Sigmoid colon (tissue), 7 donors: ENCODE results near the gene CTNNBL1. TPM values are rescaled to one million over a fixed set of nuclear protein-coding genes. Genes with fewer than 3 reads are reported as not detected.

ENCODE experiments used
- DNase-seq: peaks from one replicate; pipeline ENCODE4 v3.0.0-alpha.2; 2019
- H3K27ac ChIP-seq, 4 donors: fragments of 200-600 bp; sonication (generic); one replicate each; pipeline ENCODE4 v1.5.1; 2016 to 2019; ENCODE audit warnings: mild to moderate bottlenecking in 1 of 4
- H3K27me3 ChIP-seq, 3 donors: fragments of 200-600 bp; sonication (generic); one replicate each; pipeline ENCODE4 v1.5.1; 2019; ENCODE audit warnings: mild to moderate bottlenecking in 1 of 3
- H3K36me3 ChIP-seq, 4 donors: fragments of 200-600 bp; sonication (generic); one replicate each; pipeline ENCODE4 v1.5.1; 2016 to 2019
- H3K4me1 ChIP-seq, 4 donors: fragments of 200-600 bp; sonication (generic); one replicate each; pipeline ENCODE4 v1.5.1; 2017 to 2019
- H3K4me3 ChIP-seq, 4 donors: fragments of 200-600 bp; sonication (generic); one replicate each; pipeline ENCODE4 v1.5.1; 2017 to 2019; ENCODE audit warnings: mild to moderate bottlenecking in 2 of 4, moderate library complexity in 1 of 4
- H3K9me3 ChIP-seq, 4 donors: fragments of 200-600 bp in 3 of 4; sonication (generic) in 3 of 4; one replicate each; pipeline versions ENCODE4 v1.5.1 to v1.6.1; 2013 to 2019
- EP300 ChIP-seq, 4 donors: sonication (generic); formaldehyde crosslinking; IDR thresholded peaks; one replicate each; pipeline ENCODE4 v1.6.1; 2017; ENCODE audit warnings: antibody characterized with exemption in 4 of 4
- POLR2A ChIP-seq, 2 donors: fragments of 450-650 bp; IDR thresholded peaks; one replicate each; pipeline ENCODE4 v1.6.1; 2016; ENCODE audit warnings: antibody characterized with exemption in 2 of 2, mild to moderate bottlenecking in 2 of 2, moderate library complexity in 2 of 2
- POLR2AphosphoS5 ChIP-seq, 4 donors: sonication (generic); formaldehyde crosslinking; IDR thresholded peaks; one replicate each; pipeline ENCODE4 v1.6.1; 2017; ENCODE audit warnings: antibody characterized with exemption in 4 of 4
- WGBS, 2 donors: extraction: QIAGEN DNeasy Blood & Tissue Kit; methylation state at CpG; one replicate each; pipeline ENCODE4 v1.1.7; 2013; 5-methylcytosine and 5-hydroxymethylcytosine counted together
- intact Hi-C: fragments of 100-400 bp; cut with DNase I; formaldehyde crosslinking; loops from one replicate; pipeline ENCODE4 v1.15.1; 2023
- polyA plus RNA-seq, 3 donors: library from polyadenylated mRNA; stranded (reverse); fragments of 200-250 nt; gene quantifications; one replicate each; pipeline ENCODE4 v1.2.3, GENCODE V29; 2013
- total RNA-seq, 4 donors: library from RNA; depleted of rRNA; stranded (reverse); fragments of >200 nt; gene quantifications; one replicate each; pipeline ENCODE4 v1.1.0, GENCODE V29; 2016
- TF ChIP-seq, protein P1 (sequence below), 4 experiments: fragments of 450-650 bp in 3 of 4; fragments of 200-600 bp in 1 of 4; IDR thresholded peaks; one replicate each; pipeline ENCODE4 v1.5.1; 2016 to 2019; ENCODE audit warnings: antibody characterized with exemption in 4 of 4, mild to moderate bottlenecking in 3 of 4, moderate library complexity in 2 of 4
- donor health status: healthy with polysubstance abuse.
- donor health status: Bipolar disorder and iron deficiency.
- donor health status: healthy.

Gene CTNNBL1
- total and polyA plus RNA-seq, 7 donors = 27.3 to 47.9 (median 34.8) TPM

DNA sequence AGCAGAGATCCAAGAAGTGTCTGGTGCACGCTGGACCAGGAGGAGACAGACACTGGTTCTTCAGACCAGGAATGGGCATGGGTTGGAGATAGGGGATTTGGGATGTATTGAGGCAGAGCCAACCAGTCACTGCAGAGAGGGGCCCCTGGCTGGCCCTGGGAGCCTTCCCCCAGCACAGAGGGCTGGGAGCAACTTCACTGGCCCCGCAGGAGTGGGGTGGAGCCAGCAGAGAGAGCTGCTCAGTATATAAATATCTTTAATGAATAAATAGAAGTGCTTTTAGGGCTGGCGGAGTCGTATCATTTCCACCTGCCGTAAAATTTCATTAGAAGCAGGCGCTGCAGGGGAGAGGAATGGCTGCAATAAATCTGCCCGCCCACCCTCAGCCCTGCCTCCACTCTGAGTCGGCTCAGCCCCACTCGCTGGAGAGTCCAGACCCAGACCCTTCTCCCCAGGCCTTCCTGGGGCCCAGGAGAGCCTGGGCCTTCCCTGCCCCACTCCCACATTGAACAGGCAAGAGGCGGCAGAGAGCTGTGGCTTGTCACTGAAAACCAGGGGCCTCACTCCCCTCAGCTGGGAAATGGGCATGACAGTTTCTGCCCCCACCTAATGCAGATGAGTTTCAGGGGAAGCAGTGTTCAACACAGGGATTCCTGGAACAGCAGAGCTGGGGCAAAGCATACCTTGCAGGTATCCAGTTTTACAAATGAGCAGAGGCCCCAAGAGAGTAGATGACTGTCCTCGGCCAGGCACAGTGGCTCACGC lies 185.2 kb downstream of the CTNNBL1 start:
- Histone ChIP-seq H3K9me3 (no peaks in the 10 kb centered on the region), H3K27ac (no peak overlapping the region), H3K36me3 (peaks cover 0 to 8% (median under 1%) of the 10 kb centered on the region in 4 donors), H3K4me3 (no peak overlapping the region), H3K27me3 (no peaks in the 10 kb centered on the region), H3K4me1 (peaks cover 0 to 8% (median 4%) of the 10 kb centered on the region in 4 donors)
- no peak for DNase-seq
- intact Hi-C loops = no loop called here
- 50 to 73% methylated on average over 12 of the region's 12 CpGs for WGBS, 2 donors
- TF ChIP-seq POLR2A (IDR thresholded peaks at IDR 0.05) (no peak), EP300 (IDR thresholded peaks at IDR 0.05) (no peak), POLR2AphosphoS5 (IDR thresholded peaks at IDR 0.05) (no peak)
- TF ChIP-seq, protein P1, sequence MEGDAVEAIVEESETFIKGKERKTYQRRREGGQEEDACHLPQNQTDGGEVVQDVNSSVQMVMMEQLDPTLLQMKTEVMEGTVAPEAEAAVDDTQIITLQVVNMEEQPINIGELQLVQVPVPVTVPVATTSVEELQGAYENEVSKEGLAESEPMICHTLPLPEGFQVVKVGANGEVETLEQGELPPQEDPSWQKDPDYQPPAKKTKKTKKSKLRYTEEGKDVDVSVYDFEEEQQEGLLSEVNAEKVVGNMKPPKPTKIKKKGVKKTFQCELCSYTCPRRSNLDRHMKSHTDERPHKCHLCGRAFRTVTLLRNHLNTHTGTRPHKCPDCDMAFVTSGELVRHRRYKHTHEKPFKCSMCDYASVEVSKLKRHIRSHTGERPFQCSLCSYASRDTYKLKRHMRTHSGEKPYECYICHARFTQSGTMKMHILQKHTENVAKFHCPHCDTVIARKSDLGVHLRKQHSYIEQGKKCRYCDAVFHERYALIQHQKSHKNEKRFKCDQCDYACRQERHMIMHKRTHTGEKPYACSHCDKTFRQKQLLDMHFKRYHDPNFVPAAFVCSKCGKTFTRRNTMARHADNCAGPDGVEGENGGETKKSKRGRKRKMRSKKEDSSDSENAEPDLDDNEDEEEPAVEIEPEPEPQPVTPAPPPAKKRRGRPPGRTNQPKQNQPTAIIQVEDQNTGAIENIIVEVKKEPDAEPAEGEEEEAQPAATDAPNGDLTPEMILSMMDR (IDR thresholded peaks at IDR 0.05) = no peak

DNA sequence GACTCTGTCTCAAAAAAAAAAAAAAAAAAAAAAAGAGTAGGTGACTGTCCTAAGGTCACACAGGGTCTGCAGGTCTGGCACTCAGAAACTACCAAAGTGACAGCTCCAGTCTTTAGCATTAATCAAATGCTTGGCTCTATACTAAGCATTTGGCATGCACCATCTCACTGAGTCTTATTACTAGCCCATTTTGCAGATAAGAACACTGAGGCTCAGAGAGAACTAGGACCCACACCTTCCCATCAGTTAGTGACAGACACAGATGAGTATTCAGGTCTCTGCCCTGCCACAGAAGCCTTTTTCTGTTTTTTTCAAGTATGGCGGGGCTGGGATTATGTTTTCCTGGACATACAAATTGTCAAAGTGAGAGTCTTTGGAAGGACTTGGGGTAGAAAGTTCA lies 186.0 kb downstream of the CTNNBL1 start:
- H3K4me3 ChIP-seq = no peak overlapping the region
- H3K36me3 ChIP-seq = no peaks in the 10 kb centered on the region
- peaks cover 0 to 8% (median 4%) of the 10 kb centered on the region in 4 donors for H3K4me1 ChIP-seq
- intact Hi-C loops = no loop called here
- H3K27me3 ChIP-seq = no peaks in the 10 kb centered on the region
- H3K9me3 ChIP-seq = no peaks in the 10 kb centered on the region
- WGBS, 2 donors = 86 to 92% methylated on average over 1 of the region's 1 CpG
- H3K27ac ChIP-seq = no peak overlapping the region
- TF ChIP-seq, protein P1 (IDR thresholded peaks at IDR 0.05) = no peak
- TF ChIP-seq POLR2A (IDR thresholded peaks at IDR 0.05) = no peak
- no peak for TF ChIP-seq EP300 (IDR thresholded peaks at IDR 0.05)
- no peak for TF ChIP-seq POLR2AphosphoS5 (IDR thresholded peaks at IDR 0.05)
- DNase-seq = no peak

DNA sequence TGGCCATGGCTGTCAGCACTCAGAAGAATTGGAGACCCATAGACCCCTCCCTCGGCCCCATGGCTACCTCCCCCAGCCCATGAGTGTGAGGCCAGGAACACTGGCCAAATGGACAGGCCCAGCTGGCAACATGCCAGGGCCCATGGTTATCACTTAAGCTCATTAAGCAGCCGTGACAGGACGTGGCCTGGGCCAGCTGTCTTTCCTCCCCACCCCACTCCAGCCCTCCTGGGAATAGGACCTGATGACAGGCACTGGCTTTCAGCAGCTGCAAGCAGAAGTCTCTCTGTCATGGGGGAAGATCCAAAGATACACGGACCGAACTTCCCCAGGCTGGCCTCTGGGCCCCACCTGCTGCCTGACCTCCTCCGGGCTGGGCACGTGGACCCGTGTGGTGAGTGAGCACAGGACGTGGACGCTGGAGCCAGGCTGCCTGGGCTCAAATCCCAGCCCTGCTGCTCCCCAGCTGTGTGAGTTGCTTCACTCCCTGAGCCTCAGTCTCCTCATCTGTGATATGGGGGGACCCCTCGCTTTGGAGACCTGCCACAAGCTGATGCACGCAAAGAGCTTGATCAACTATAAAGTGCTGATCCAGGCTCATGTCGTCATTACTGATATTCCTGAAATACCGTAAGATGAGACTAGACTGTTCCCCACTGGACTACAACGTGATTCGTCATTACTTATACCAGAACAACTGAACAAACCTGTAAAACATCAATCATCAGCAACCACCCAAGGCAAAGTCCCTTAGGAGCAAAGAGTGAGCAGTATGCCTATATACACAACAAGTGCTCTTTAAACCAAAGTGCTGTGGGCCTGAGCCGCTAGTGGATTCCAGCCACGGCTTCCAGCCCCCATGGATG lies 187.1 kb downstream of the CTNNBL1 start:
- Histone ChIP-seq H3K36me3 (no peaks in the 10 kb centered on the region), H3K4me1 (peaks cover 0 to 8% (median 4%) of the 10 kb centered on the region in 4 donors), H3K9me3 (no peaks in the 10 kb centered on the region), H3K4me3 (no peak overlapping the region), H3K27me3 (no peaks in the 10 kb centered on the region), H3K27ac (no peak overlapping the region)
- intact Hi-C loops = no loop called here
- no peak for TF ChIP-seq EP300 (IDR thresholded peaks at IDR 0.05)
- no peak for TF ChIP-seq POLR2A (IDR thresholded peaks at IDR 0.05)
- TF ChIP-seq, protein P1 (IDR thresholded peaks at IDR 0.05) = no peak
- TF ChIP-seq POLR2AphosphoS5 (IDR thresholded peaks at IDR 0.05) = no peak
- 50 to 64% methylated on average over 18 of the region's 18 CpGs for WGBS, 2 donors
- peak; percentile 75 for DNase-seq

DNA sequence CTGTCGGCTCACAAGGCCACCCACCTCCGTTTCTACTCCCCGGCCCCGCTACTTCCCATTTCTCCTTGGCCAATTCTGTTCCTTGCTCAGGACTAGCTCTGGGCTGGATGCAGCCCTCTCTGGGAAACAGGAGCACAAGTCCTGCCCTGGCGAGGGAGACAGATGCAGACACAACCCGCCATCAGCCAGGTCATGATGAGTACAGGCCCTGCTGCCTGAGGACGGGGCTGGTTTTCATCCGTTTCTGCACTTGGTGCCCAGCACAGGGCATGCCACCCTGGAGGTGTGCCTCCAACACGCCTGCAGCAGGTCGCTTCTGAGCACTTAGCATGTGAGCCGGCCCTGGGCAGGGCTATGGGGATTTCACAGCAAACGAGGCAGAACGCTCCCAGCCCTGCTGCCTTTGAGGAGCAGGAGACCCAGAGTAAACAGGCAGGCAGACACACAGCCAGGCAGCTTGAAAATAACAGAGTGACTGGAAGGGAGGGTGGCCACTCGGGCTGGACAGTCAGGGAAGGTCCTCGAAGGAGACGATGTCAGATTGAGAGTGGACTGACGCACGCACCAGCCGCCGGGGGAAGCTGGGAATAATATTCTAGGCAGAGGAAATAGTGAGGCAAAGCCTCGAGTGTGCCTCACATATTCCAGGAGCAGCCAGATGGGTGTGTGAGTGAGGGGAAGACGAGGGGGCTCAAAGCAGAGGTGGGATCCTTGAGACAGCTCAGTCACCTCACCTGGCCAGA lies 187.9 kb downstream of the CTNNBL1 start:
- TF ChIP-seq, protein P1 (IDR thresholded peaks at IDR 0.05) = no peak
- TF ChIP-seq POLR2AphosphoS5 (IDR thresholded peaks at IDR 0.05) (no peak), POLR2A (IDR thresholded peaks at IDR 0.05) (no peak), EP300 (IDR thresholded peaks at IDR 0.05) (no peak)
- Histone ChIP-seq H3K4me3 (no peak overlapping the region), H3K9me3 (no peaks in the 10 kb centered on the region), H3K4me1 (peaks cover 0 to 8% (median 4%) of the 10 kb centered on the region in 4 donors), H3K27me3 (no peaks in the 10 kb centered on the region), H3K27ac (no peak overlapping the region), H3K36me3 (no peaks in the 10 kb centered on the region)
- 76 to 81% methylated on average over 22 of the region's 22 CpGs for WGBS, 2 donors
- no peak for DNase-seq
- intact Hi-C loops = no loop called here
